GM12878 (cell line): Measurements from ENCODE around the gene BDH1. TPM values are rescaled to one million over a fixed set of nuclear protein-coding genes. Genes with fewer than 3 reads are reported as not detected.

Experiments used
- ASH2L ChIP-seq: fragments of 300-600, 200-600 bp; sonication (generic); IDR thresholded peaks from 2 replicates; pipeline ENCODE4 v1.6.1; 2017; ENCODE audit warnings: low read depth, mild to moderate bottlenecking, borderline replicate concordance
- BCL11A ChIP-seq: IDR thresholded peaks from 2 replicates; pipeline ENCODE4 v1.6.1; 2011; ENCODE audit warnings: low read depth, low read length
- BCL3 ChIP-seq: IDR thresholded peaks from 2 replicates; pipeline ENCODE4 v1.6.1; 2011; ENCODE audit warnings: borderline replicate concordance, low read depth, mild to moderate bottlenecking, moderate library complexity, low read length; ENCODE audit not compliant: insufficient read depth, poor library complexity, severe bottlenecking
- CHD4 ChIP-seq: fragments of 200-600 bp; sonication (generic); IDR thresholded peaks from 2 replicates; pipeline ENCODE4 v1.6.1; 2016; ENCODE audit warnings: mild to moderate bottlenecking
- CREM ChIP-seq: IDR thresholded peaks from 2 replicates; pipeline ENCODE4 v1.6.1; 2014; ENCODE audit warnings: antibody characterized with exemption, low read depth
- EED ChIP-seq: sonication (generic); IDR thresholded peaks from 2 replicates; pipeline ENCODE4 v1.6.1; 2016; ENCODE audit warnings: antibody characterized with exemption, low read depth
- JUND ChIP-seq: IDR thresholded peaks from 2 replicates; pipeline ENCODE4 v1.6.1; 2012; ENCODE audit warnings: low read depth, mild to moderate bottlenecking, low read length, improper control_type of control experiment, moderate library complexity
- MEF2A ChIP-seq: IDR thresholded peaks from 2 replicates; pipeline ENCODE4 v1.6.1; 2011; ENCODE audit warnings: low read depth, mild to moderate bottlenecking, low read length, moderate library complexity; ENCODE audit not compliant: insufficient read depth
- POLR2AphosphoS5 ChIP-seq: IDR thresholded peaks from 2 replicates; pipeline ENCODE4 v1.6.1; 2011; ENCODE audit warnings: mild to moderate bottlenecking, low read length, inconsistent platforms
- POU2F2 ChIP-seq: IDR thresholded peaks from 3 replicates; pipeline ENCODE4 v1.6.1; 2011; ENCODE audit warnings: low read depth, mild to moderate bottlenecking, low read length, borderline replicate concordance
- RAD21 ChIP-seq: IDR thresholded peaks from 2 replicates; pipeline ENCODE4 v1.6.1; 2011; ENCODE audit warnings: mild to moderate bottlenecking, low read depth, low read length, moderate library complexity; ENCODE audit not compliant: insufficient read depth
- SMAD1 ChIP-seq: fragments of 450-650 bp; IDR thresholded peaks from 2 replicates; pipeline ENCODE4 v1.6.1; 2018; ENCODE audit warnings: mild to moderate bottlenecking, low read depth; ENCODE audit not compliant: partially characterized antibody
- SP1 ChIP-seq: IDR thresholded peaks from one replicate; pipeline ENCODE4 v1.6.1; 2011; ENCODE audit warnings: low read depth, low read length
- STAT1 ChIP-seq: fragments of 450-650 bp; conservative IDR thresholded peaks from 2 replicates; pipeline ENCODE4 v1.6.1; 2014; ENCODE audit warnings: antibody characterized with exemption, mild to moderate bottlenecking
- TCF12 ChIP-seq: IDR thresholded peaks from 2 replicates; pipeline ENCODE4 v1.6.1; 2011; ENCODE audit warnings: low read depth, mild to moderate bottlenecking, low read length
- TCF7 ChIP-seq: IDR thresholded peaks from 2 replicates; pipeline ENCODE4 v1.6.1; 2014; ENCODE audit warnings: antibody characterized with exemption, borderline replicate concordance
- ZBTB40 ChIP-seq: fragments of 450-650 bp; IDR thresholded peaks from 2 replicates; pipeline ENCODE4 v1.6.1; 2016; ENCODE audit warnings: mild to moderate bottlenecking, moderate library complexity, borderline replicate concordance
- ZNF217 ChIP-seq: fragments of 450-650 bp; IDR thresholded peaks from 2 replicates; pipeline ENCODE4 v1.6.1; 2017; ENCODE audit warnings: antibody characterized with exemption, mild to moderate bottlenecking
- polyA plus RNA-seq, 11 experiments: library from polyadenylated mRNA; depleted of rRNA in 4 of 11; unstranded in 6 of 11; stranded (reverse) in 5 of 11; fragments of >200 nt; fragmentation: Nextera tagmentation in 4 of 11; fragmentation: Illumina TruSeq in 1 of 11; extraction: Ambion mirVana in 4 of 11; extraction: Trizol in 1 of 11; gene quantifications; 1 replicate in 1 of 11; 2 replicates in 10 of 11; pipeline versions ENCODE4 v1.2.1 to v1.2.3, GENCODE V29; 2011 to 2016; ENCODE audit warnings: inconsistent platforms in 2 of 11, missing spikeins in 2 of 11, low read depth in 1 of 11
- total RNA-seq, 4 experiments: library from RNA; depleted of rRNA in 3 of 4; stranded (reverse); fragments of >200 nt in 3 of 4; fragmentation: Illumina TruSeq in 1 of 4; extraction: Trizol in 1 of 4; gene quantifications; 2 replicates each; pipeline versions ENCODE4 v1.2.1 to v1.2.3, GENCODE V29; 2013 to 2021
- TF ChIP-seq, protein P1 (sequence below): fragments of 450-650 bp; formaldehyde crosslinking; IDR thresholded peaks from 2 replicates; pipeline ENCODE4 v1.4.0; 2020; ENCODE audit warnings: mild to moderate bottlenecking, moderate library complexity

The BDH1 gene
- total and polyA plus RNA-seq, 10 of the 15 experiments (the other 5 are each of a cell fraction or from before 2014, with no cell fraction given) = 11.3 to 84.5 (median 60.3) TPM

DNA sequence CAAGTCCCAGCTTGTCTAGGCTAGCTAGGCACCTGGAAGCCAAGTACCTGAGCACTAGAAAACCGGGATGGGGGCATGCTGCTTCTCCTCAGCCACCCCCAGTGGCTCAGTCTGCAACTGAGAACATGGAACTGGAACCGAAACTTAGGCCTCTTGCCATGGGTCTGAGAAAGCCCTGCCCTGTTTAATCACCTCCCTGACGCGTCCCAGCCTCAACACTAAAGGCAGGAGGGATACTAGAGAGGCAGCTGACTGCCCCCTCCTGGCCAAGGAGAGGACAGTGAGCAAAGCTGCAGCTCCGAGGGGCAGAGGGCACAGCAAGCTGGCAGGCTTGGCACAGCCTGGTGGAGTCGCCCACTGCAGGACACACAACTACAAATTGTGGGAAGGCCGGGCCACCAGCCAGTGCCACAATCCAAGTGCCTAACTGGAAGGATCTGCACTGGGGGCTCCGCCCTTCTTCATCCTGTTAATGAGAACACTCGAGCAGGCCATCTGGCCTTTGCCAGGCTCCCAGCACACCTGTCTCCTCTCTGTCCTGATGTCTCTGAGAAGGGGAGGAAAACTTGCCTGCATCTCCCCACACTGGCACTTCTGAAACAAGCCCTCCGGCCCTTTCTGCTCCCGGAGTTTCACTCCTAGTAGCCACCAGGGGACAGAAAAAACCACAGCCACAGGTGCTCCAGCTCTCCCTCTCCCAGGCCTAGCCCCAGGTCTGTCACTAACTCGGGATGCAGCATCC is 53.7 kb downstream of the BDH1 start (continued):
- TF ChIP-seq ZNF217 (no peak), STAT1 (no peak), SP1 (peak; percentile 7), ZBTB40 (no peak), POU2F2 (peak; percentile 14; the same call in 1 of the 3 replicates), MEF2A (0 out of 2 replicates have a peak, but pooled peaks have one; percentile 34), TCF12 (no peak), CREM (peak; percentile 55; the same call in 1 of the 2 replicates), RAD21 (peak; percentile 93), JUND (no peak), CHD4 (no peak), ASH2L (no peak), BCL3 (peak; percentile 53), EED (peak; percentile 82), BCL11A (peak; percentile 62; the same call in 1 of the 2 replicates), POLR2AphosphoS5 (no peak), TCF7 (no peak), SMAD1 (no peak)
- TF ChIP-seq, protein P1, sequence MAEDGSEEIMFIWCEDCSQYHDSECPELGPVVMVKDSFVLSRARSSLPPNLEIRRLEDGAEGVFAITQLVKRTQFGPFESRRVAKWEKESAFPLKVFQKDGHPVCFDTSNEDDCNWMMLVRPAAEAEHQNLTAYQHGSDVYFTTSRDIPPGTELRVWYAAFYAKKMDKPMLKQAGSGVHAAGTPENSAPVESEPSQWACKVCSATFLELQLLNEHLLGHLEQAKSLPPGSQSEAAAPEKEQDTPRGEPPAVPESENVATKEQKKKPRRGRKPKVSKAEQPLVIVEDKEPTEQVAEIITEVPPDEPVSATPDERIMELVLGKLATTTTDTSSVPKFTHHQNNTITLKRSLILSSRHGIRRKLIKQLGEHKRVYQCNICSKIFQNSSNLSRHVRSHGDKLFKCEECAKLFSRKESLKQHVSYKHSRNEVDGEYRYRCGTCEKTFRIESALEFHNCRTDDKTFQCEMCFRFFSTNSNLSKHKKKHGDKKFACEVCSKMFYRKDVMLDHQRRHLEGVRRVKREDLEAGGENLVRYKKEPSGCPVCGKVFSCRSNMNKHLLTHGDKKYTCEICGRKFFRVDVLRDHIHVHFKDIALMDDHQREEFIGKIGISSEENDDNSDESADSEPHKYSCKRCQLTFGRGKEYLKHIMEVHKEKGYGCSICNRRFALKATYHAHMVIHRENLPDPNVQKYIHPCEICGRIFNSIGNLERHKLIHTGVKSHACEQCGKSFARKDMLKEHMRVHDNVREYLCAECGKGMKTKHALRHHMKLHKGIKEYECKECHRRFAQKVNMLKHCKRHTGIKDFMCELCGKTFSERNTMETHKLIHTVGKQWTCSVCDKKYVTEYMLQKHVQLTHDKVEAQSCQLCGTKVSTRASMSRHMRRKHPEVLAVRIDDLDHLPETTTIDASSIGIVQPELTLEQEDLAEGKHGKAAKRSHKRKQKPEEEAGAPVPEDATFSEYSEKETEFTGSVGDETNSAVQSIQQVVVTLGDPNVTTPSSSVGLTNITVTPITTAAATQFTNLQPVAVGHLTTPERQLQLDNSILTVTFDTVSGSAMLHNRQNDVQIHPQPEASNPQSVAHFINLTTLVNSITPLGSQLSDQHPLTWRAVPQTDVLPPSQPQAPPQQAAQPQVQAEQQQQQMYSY (CRISPR knock-in tag) = no peak
